Measurements from ENCODE around the gene IQSEC1.
A peak's percentile ranks its signal among the peaks of the same experiment; 100 is the strongest.

IQSEC1 gene

GRCh38 chr3:13073326-13074005, at the start of gene IQSEC1:
IQSEC1 (minus strand) TSS chr3:13073429; CDS start chr3:13073014, 415 bp downstream.
- DNase-seq (ENCODE audit: low read depth in 3 of 3), result peak; percentile 35 to 78 (median 44)

- no peak for DNase-seq (ENCODE audit: low read depth in 3 of 3)
These were observed 49.1 kb upstream of the IQSEC1 start for GRCh38 chr3:13122081-13123012.

GRCh38 chr3:13121553-13122001, 48.3 kb upstream of the IQSEC1 start:
- DNase-seq (ENCODE audit: low read depth in 3 of 3), result no peak

- DNase-seq (ENCODE audit: low read depth in 3 of 3), result no peak
These were observed 47.8 kb upstream of the IQSEC1 start for GRCh38 chr3:13120928-13121552.

- DNase-seq (ENCODE audit: low read depth in 3 of 3), result no peak
These were observed 47.2 kb upstream of the IQSEC1 start for GRCh38 chr3:13120289-13120927.

GRCh38 chr3:13119471-13120220, 46.4 kb upstream of the IQSEC1 start:
- no peak for DNase-seq (ENCODE audit: low read depth in 3 of 3)

GRCh38 chr3:13116426-13116825, 43.2 kb upstream of the IQSEC1 start:
- no peak for DNase-seq (ENCODE audit: low read depth in 3 of 3)

GRCh38 chr3:13115991-13116390, 42.8 kb upstream of the IQSEC1 start:
- no peak for DNase-seq (ENCODE audit: low read depth in 3 of 3)

- DNase-seq (ENCODE audit: low read depth in 3 of 3), result no peak
These were observed 42.3 kb upstream of the IQSEC1 start for GRCh38 chr3:13115576-13115910.

- DNase-seq (ENCODE audit: low read depth in 3 of 3), result no peak
These were observed 41.8 kb upstream of the IQSEC1 start for GRCh38 chr3:13114811-13115575.

- DNase-seq (ENCODE audit: low read depth in 3 of 3), result no peak
These were observed 40.4 kb upstream of the IQSEC1 start for GRCh38 chr3:13113346-13114330.

- no peak for DNase-seq (ENCODE audit: low read depth in 3 of 3)
These were observed 39.5 kb upstream of the IQSEC1 start for GRCh38 chr3:13112521-13113345.

- DNase-seq (ENCODE audit: low read depth in 3 of 3), result no peak
These were observed 38.8 kb upstream of the IQSEC1 start for GRCh38 chr3:13111873-13112520.

- no peak for DNase-seq (ENCODE audit: low read depth in 3 of 3)
These were observed 38.1 kb upstream of the IQSEC1 start for GRCh38 chr3:13111173-13111872.

- no peak for DNase-seq (ENCODE audit: low read depth in 3 of 3)
These were observed 37.5 kb upstream of the IQSEC1 start for GRCh38 chr3:13110678-13111116.

GRCh38 chr3:13109516-13109915, 36.3 kb upstream of the IQSEC1 start:
- DNase-seq (ENCODE audit: low read depth in 3 of 3), result no peak

- no peak for DNase-seq (ENCODE audit: low read depth in 3 of 3)
These were observed 35.6 kb upstream of the IQSEC1 start for GRCh38 chr3:13108861-13109260.
